SU-DHL-6 (cell line): ENCODE data around the gene ELMO3.

Experiments used
- EZH2phosphoT487 ChIP-seq: fragments of 200-600 bp; sonication (generic), shearing (Covaris generic); conservative IDR thresholded peaks from 2 replicates; pipeline ENCODE4 v1.6.1; 2018; ENCODE audit warnings: mild to moderate bottlenecking, antibody characterized with exemption, low read length, moderate library complexity, mixed read lengths
- TF ChIP-seq, protein P1 (sequence below): fragments of 200-600 bp; sonication (generic); IDR thresholded peaks from one replicate; pipeline ENCODE4 v1.5.1; 2017; ENCODE audit warnings: antibody characterized with exemption, mild to moderate bottlenecking, low read length, moderate library complexity; ENCODE audit not compliant: insufficient read depth, poor library complexity, severe bottlenecking

DNA sequence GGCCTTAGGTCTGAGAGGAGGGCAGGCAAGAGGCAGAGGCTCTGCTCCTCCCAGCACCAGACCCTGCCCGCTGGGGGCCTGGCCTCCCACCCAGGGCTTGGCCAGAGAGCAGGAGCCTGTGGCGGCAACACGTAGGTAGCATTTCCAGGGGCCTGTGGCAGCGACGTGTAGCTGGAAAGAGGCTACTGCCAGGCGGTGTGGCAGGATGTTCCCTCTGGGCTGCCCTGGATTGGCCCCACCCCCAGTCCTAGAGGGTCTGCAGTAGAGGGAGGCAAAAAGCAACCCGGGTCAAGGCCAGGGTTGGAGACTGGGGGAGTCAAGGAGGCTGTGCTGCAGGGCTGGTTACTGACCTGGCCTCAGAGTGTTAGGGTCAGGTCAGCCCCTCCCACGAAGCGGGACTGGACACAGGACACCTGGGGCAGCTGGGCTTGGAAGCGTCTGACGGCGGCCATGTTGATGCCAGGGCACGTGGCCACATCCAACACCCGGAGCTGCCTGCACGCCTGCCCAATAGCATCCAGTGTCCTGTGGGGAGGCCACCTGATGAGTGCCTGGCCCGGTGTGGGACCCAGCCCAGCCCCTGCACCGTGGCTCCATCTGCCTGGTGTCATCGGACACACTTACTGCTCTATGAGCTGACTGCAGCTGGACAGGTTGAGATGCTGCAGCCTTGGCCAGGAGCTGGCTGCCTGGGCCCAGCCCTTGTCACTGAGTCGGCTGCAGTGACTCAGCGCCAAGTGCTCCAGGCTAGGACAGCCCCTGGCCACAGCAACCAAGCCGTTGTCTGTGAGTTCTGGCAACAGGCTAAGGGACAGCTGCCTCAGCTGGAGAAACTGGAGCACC lies 8.5 kb downstream of the ELMO3 start:
- TF ChIP-seq, protein P1, sequence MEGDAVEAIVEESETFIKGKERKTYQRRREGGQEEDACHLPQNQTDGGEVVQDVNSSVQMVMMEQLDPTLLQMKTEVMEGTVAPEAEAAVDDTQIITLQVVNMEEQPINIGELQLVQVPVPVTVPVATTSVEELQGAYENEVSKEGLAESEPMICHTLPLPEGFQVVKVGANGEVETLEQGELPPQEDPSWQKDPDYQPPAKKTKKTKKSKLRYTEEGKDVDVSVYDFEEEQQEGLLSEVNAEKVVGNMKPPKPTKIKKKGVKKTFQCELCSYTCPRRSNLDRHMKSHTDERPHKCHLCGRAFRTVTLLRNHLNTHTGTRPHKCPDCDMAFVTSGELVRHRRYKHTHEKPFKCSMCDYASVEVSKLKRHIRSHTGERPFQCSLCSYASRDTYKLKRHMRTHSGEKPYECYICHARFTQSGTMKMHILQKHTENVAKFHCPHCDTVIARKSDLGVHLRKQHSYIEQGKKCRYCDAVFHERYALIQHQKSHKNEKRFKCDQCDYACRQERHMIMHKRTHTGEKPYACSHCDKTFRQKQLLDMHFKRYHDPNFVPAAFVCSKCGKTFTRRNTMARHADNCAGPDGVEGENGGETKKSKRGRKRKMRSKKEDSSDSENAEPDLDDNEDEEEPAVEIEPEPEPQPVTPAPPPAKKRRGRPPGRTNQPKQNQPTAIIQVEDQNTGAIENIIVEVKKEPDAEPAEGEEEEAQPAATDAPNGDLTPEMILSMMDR = no peak
- TF ChIP-seq EZH2phosphoT487 = no peak
